PFSK-1 (cell line): ENCODE results near the gene LMO2.

Source experiments
- FOXP2 ChIP-seq: optimal IDR thresholded peaks from 2 replicates; pipeline ENCODE3; 2011; ENCODE audit warnings: borderline replicate concordance, control low read depth, inconsistent platforms; ENCODE audit not compliant: insufficient read depth; ENCODE audit errors: extremely low read length, extremely low read depth
- POLR2AphosphoS5 ChIP-seq: IDR thresholded peaks from 2 replicates; pipeline ENCODE4 v1.6.1; 2012; ENCODE audit warnings: low read depth, mild to moderate bottlenecking, control low read depth, low read length, moderate library complexity
- REST ChIP-seq, 2 experiments: IDR thresholded peaks; 2 replicates each; pipeline versions ENCODE4 v1.6.1 to v1.8.0; 2011 to 2012; ENCODE audit warnings: low read depth in 2 of 2, low read length in 2 of 2, control low read depth in 1 of 2, inconsistent platforms in 1 of 2, mild to moderate bottlenecking in 1 of 2, moderate library complexity in 1 of 2; ENCODE audit not compliant: insufficient read depth in 1 of 2
- SIN3A ChIP-seq: IDR thresholded peaks from 2 replicates; pipeline ENCODE4 v1.6.1; 2012; ENCODE audit warnings: mild to moderate bottlenecking, low read length, moderate library complexity, borderline replicate concordance; ENCODE audit not compliant: insufficient read depth
- TAF1 ChIP-seq: IDR thresholded peaks from 2 replicates; pipeline ENCODE4 v1.6.1; 2012; ENCODE audit warnings: low read length, control low read depth, borderline replicate concordance; ENCODE audit not compliant: insufficient read depth

The LMO2 gene

GRCh38 chr11:33910296-33910957 is 18.6 kb upstream of the LMO2 start:
- no peak for TF ChIP-seq TAF1
- TF ChIP-seq REST (IDR thresholded peaks at IDR 0.05; ENCODE audit: insufficient read depth in 1 of 2, low read depth in 2 of 2, low read length in 2 of 2) = no peak
- TF ChIP-seq SIN3A = no peak
- no peak for TF ChIP-seq POLR2AphosphoS5
- TF ChIP-seq FOXP2 = no peak

- TF ChIP-seq TAF1 (no peak), FOXP2 (no peak), SIN3A (no peak), POLR2AphosphoS5 (no peak), REST (IDR thresholded peaks at IDR 0.05; ENCODE audit: insufficient read depth in 1 of 2, low read depth in 2 of 2, low read length in 2 of 2) (no peak)
Measured at GRCh38 chr11:33909552-33909951, 17.7 kb upstream of the LMO2 start.

GRCh38 chr11:33909150-33909549 is 17.3 kb upstream of the LMO2 start:
- TF ChIP-seq SIN3A (no peak), FOXP2 (no peak), POLR2AphosphoS5 (no peak), REST (IDR thresholded peaks at IDR 0.05; ENCODE audit: insufficient read depth in 1 of 2, low read depth in 2 of 2, low read length in 2 of 2) (no peak)

- no peak for TF ChIP-seq SIN3A
- no peak for TF ChIP-seq TAF1
Measured at GRCh38 chr11:33907421-33907820, 15.5 kb upstream of the LMO2 start.

GRCh38 chr11:33906484-33907186 is 14.8 kb upstream of the LMO2 start:
- no peak for TF ChIP-seq POLR2AphosphoS5
- no peak for TF ChIP-seq SIN3A
- no peak for TF ChIP-seq FOXP2
- TF ChIP-seq REST (IDR thresholded peaks at IDR 0.05; ENCODE audit: insufficient read depth in 1 of 2, low read depth in 2 of 2, low read length in 2 of 2) = no peak
- no peak for TF ChIP-seq TAF1
